IMR-90 (cell line): ENCODE data around the gene LRRC9.

ENCODE experiments used
- CTCF ChIP-seq: conservative IDR thresholded peaks from 2 replicates; pipeline ENCODE4 v1.5.1; 2012; ENCODE audit warnings: mild to moderate bottlenecking, low read depth, low read length, improper control_type of control experiment
- POLR2A ChIP-seq: IDR thresholded peaks from 2 replicates; pipeline ENCODE4 v1.6.1; 2012; ENCODE audit warnings: mild to moderate bottlenecking, low read depth, low read length
- RAD21 ChIP-seq: IDR thresholded peaks from 2 replicates; pipeline ENCODE4 v1.6.1; 2012; ENCODE audit warnings: low read length, improper control_type of control experiment

DNA sequence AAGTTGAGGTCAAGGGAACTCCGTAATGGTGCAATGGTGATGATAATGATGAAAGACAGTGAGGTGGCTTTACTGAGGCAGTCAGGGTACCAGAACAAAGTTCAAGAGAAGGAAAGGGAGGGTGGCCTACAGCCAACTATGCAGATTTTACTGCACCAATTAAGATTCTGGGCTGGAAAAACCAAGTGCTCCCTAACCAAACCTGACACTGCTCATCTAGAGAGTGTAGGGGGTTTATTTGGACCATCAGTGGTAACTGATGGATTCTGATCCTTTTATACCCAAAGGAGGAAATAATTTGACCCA is 387 bp downstream of the LRRC9 start:
- TF ChIP-seq CTCF = no peak
- no peak for TF ChIP-seq POLR2A
- TF ChIP-seq RAD21 = no peak
